ENCODE results near the gene RNF167. TPM values are rescaled to one million over a fixed set of nuclear protein-coding genes. Genes with fewer than 3 reads are reported as not detected.

Gene RNF167
- total and polyA plus RNA-seq, 2 of the 8 experiments (the other 6 are each of a cell fraction or from before 2014, with no cell fraction given): 140 to 281 TPM

- TF ChIP-seq CHD7 (IDR thresholded peaks at IDR 0.05; ENCODE audit: insufficient replicate concordance, low read length) (no peak), TAF7 (optimal IDR thresholded peaks at IDR 0.05; ENCODE audit: borderline replicate concordance, low read depth, low read length) (no peak), CBX8 (IDR thresholded peaks at IDR 0.05; ENCODE audit: borderline replicate concordance, low read depth, low read length) (no peak), MAFK (IDR thresholded peaks at IDR 0.05; ENCODE audit: low read depth, low read length) (no peak), HDAC6 (IDR thresholded peaks at IDR 0.05; ENCODE audit: low read depth, low read length) (no peak)
These were observed 38.7 kb downstream of the RNF167 start (continued) for GRCh38 chr17:4978726-4979125.
